IMR-90 (cell line): ENCODE data around the gene HOXC5. TPM values are rescaled to one million over a fixed set of nuclear protein-coding genes. Genes with fewer than 3 reads are reported as not detected.

Experiments
- ATAC-seq: fragments of 200-7000 bp; cut with Tn5 transposase; 2 replicates; pipeline ENCODE4 v1.9.1; 2020; ENCODE audit warnings: low read depth, mild to moderate bottlenecking, moderate library complexity
- BruUV-seq: library from RNA; stranded (reverse); fragments of 400-500 nt; replicated peaks from 2 replicates; lab custom pipeline; 2021; lab: Mats Ljungman, UMichigan
- CTCF ChIA-PET: fragments of 300-600 bp; formaldehyde crosslinking; extraction: SDS; loops from one replicate; lab custom pipeline; 2021; ENCODE audit warnings: antibody characterized with exemption; lab: Yijun Ruan, JAX
- POLR2A ChIA-PET: fragments of 300-600 bp; sonication (Branson Sonifier 250); formaldehyde crosslinking; loops from one replicate; lab custom pipeline; 2022; ENCODE audit warnings: antibody characterized with exemption; ENCODE audit not compliant: unreplicated experiment; lab: Charles Lee
- DNase-seq: peaks from one replicate; pipeline ENCODE4 v3.0.0; 2013
- H2AFZ ChIP-seq: replicated peaks from 2 replicates; pipeline ENCODE3; 2013; ENCODE audit warnings: low read length, mild to moderate bottlenecking; ENCODE audit not compliant: poor library complexity
- H2AK5ac ChIP-seq: 2 replicates; pipeline ENCODE4 v1.6.1; 2013; ENCODE audit warnings: low read depth, low read length, inconsistent platforms
- H2AK9ac ChIP-seq: replicated peaks from 2 replicates; pipeline ENCODE3; 2013; ENCODE audit warnings: mild to moderate bottlenecking, low read depth, low read length, moderate library complexity; ENCODE audit not compliant: poor library complexity
- H2BK120ac ChIP-seq: 2 replicates; pipeline ENCODE4 v1.6.1; 2013; ENCODE audit warnings: low read depth, low read length, inconsistent platforms
- H2BK15ac ChIP-seq: 3 replicates; pipeline ENCODE4 v1.6.1; 2013; ENCODE audit warnings: low read depth, low read length, inconsistent platforms
- H2BK20ac ChIP-seq: 2 replicates; pipeline ENCODE4 v1.6.1; 2013; ENCODE audit warnings: low read depth, mild to moderate bottlenecking, inconsistent platforms, low read length, moderate library complexity
- H2BK5ac ChIP-seq: 2 replicates; pipeline ENCODE4 v1.6.1; 2013; ENCODE audit warnings: mild to moderate bottlenecking, low read depth, low read length, inconsistent platforms; ENCODE audit not compliant: poor library complexity, severe bottlenecking
- H3K14ac ChIP-seq: replicated peaks from 2 replicates; pipeline ENCODE4 v1.6.1; 2013; ENCODE audit warnings: low read depth, low read length, inconsistent platforms
- H3K18ac ChIP-seq: 2 replicates; pipeline ENCODE4 v1.6.1; 2013; ENCODE audit warnings: low read depth, low read length, control low read depth
- H3K23ac ChIP-seq: 2 replicates; pipeline ENCODE4 v1.6.1; 2013; ENCODE audit warnings: low read depth, low read length, inconsistent platforms
- H3K27ac ChIP-seq: 2 replicates; pipeline ENCODE4 v1.5.1; 2013; ENCODE audit warnings: mild to moderate bottlenecking, control low read depth, low read length; ENCODE audit not compliant: insufficient read depth
- H3K27me3 ChIP-seq: 2 replicates; pipeline ENCODE4 v1.6.1; 2013; ENCODE audit warnings: low read length; ENCODE audit not compliant: control insufficient read depth, insufficient read depth
- H3K36me3 ChIP-seq: 2 replicates; pipeline ENCODE4 v1.6.1; 2013; ENCODE audit warnings: low read length, mixed read lengths; ENCODE audit not compliant: control insufficient read depth, insufficient read depth
- H3K4ac ChIP-seq: 2 replicates; pipeline ENCODE4 v1.6.1; 2013; ENCODE audit warnings: low read depth, low read length, inconsistent platforms
- H3K4me1 ChIP-seq: 2 replicates; pipeline ENCODE4 v1.6.1; 2013; ENCODE audit warnings: low read length, mixed read lengths; ENCODE audit not compliant: control insufficient read depth, insufficient read depth
- H3K4me2 ChIP-seq: 2 replicates; pipeline ENCODE4 v1.6.1; 2013; ENCODE audit warnings: low read depth, mild to moderate bottlenecking, control low read depth, low read length, moderate library complexity
- H3K4me3 ChIP-seq: 2 replicates; pipeline ENCODE4 v1.5.1; 2013; ENCODE audit warnings: low read depth, mild to moderate bottlenecking, control low read depth, low read length, moderate library complexity; ENCODE audit not compliant: insufficient read depth
- H3K56ac ChIP-seq: 2 replicates; pipeline ENCODE4 v1.6.1; 2013; ENCODE audit warnings: low read length, inconsistent platforms; ENCODE audit not compliant: insufficient read depth; ENCODE audit errors: extremely low read depth
- H3K79me1 ChIP-seq, 2 experiments: 2 replicates each; pipeline ENCODE4 v1.6.1; 2013; ENCODE audit warnings: low read length in 2 of 2, inconsistent platforms in 1 of 2, low read depth in 1 of 2
- H3K9ac ChIP-seq: 2 replicates; pipeline ENCODE4 v1.6.1; 2013; ENCODE audit warnings: low read depth, low read length, control low read depth
- H3K9me1 ChIP-seq: 2 replicates; pipeline ENCODE4 v1.6.1; 2013; ENCODE audit warnings: low read length, inconsistent platforms; ENCODE audit not compliant: insufficient read depth
- H3K9me3 ChIP-seq: 2 replicates; pipeline ENCODE4 v1.6.1; 2013; ENCODE audit warnings: low read length; ENCODE audit not compliant: control insufficient read depth, insufficient read depth
- H4K20me1 ChIP-seq: 2 replicates; pipeline ENCODE4 v1.6.1; 2013; ENCODE audit warnings: low read length, inconsistent platforms; ENCODE audit not compliant: insufficient read depth
- H4K5ac ChIP-seq: 2 replicates; pipeline ENCODE4 v1.6.1; 2013; ENCODE audit warnings: mild to moderate bottlenecking, low read depth, low read length, control low read depth
- H4K8ac ChIP-seq, 2 experiments: 2 replicates each; pipeline ENCODE4 v1.6.1; 2013; ENCODE audit warnings: low read depth in 2 of 2, low read length in 2 of 2, control low read depth in 1 of 2, inconsistent platforms in 1 of 2
- H4K91ac ChIP-seq: 2 replicates; pipeline ENCODE4 v1.6.1; 2013; ENCODE audit warnings: low read depth, low read length, inconsistent platforms; ENCODE audit not compliant: insufficient read depth
- BHLHE40 ChIP-seq: fragments of 150-350 bp; IDR thresholded peaks from 2 replicates; pipeline ENCODE4 v1.6.1; 2016; ENCODE audit warnings: mild to moderate bottlenecking, low read depth, low read length
- CEBPB ChIP-seq: IDR thresholded peaks from 2 replicates; pipeline ENCODE4 v1.6.1; 2012; ENCODE audit warnings: low read depth, low read length, improper control_type of control experiment
- CHD1 ChIP-seq: IDR thresholded peaks from 2 replicates; pipeline ENCODE4 v1.6.1; 2012; ENCODE audit warnings: low read depth, low read length, improper control_type of control experiment
- CTCF ChIP-seq: conservative IDR thresholded peaks from 2 replicates; pipeline ENCODE4 v1.5.1; 2012; ENCODE audit warnings: mild to moderate bottlenecking, low read depth, low read length, improper control_type of control experiment
- ELK1 ChIP-seq: fragments of 150-350 bp; IDR thresholded peaks from 2 replicates; pipeline ENCODE4 v1.6.1; 2016; ENCODE audit warnings: low read depth, mild to moderate bottlenecking, low read length, moderate library complexity, borderline replicate concordance
- FOS ChIP-seq: fragments of 150-350 bp; IDR thresholded peaks from 2 replicates; pipeline ENCODE4 v1.6.1; 2016; ENCODE audit warnings: low read depth, low read length
- MAFK ChIP-seq: IDR thresholded peaks from 2 replicates; pipeline ENCODE4 v1.6.1; 2012; ENCODE audit warnings: low read depth, low read length, improper control_type of control experiment
- MAZ ChIP-seq: IDR thresholded peaks from 2 replicates; pipeline ENCODE4 v1.6.1; 2012; ENCODE audit warnings: low read depth, mild to moderate bottlenecking, low read length, improper control_type of control experiment, moderate library complexity, borderline replicate concordance
- MXI1 ChIP-seq: IDR thresholded peaks from 2 replicates; pipeline ENCODE4 v1.6.1; 2012; ENCODE audit warnings: low read depth, mild to moderate bottlenecking, low read length, moderate library complexity, borderline replicate concordance
- POLR2A ChIP-seq: IDR thresholded peaks from 2 replicates; pipeline ENCODE4 v1.6.1; 2012; ENCODE audit warnings: mild to moderate bottlenecking, low read depth, low read length
- RAD21 ChIP-seq: IDR thresholded peaks from 2 replicates; pipeline ENCODE4 v1.6.1; 2012; ENCODE audit warnings: low read length, improper control_type of control experiment
- RCOR1 ChIP-seq: IDR thresholded peaks from 2 replicates; pipeline ENCODE4 v1.6.1; 2012; ENCODE audit warnings: mild to moderate bottlenecking, low read length, improper control_type of control experiment; ENCODE audit not compliant: insufficient replicate concordance
- RFX5 ChIP-seq: IDR thresholded peaks from 2 replicates; pipeline ENCODE4 v1.8.0; 2012; ENCODE audit warnings: low read depth, mild to moderate bottlenecking, low read length, moderate library complexity
- WGBS, 2 experiments: methylation state at CpG; one replicate each; pipeline versions ENCODE4 v1.1.5 to v1.1.7; 2013; ENCODE audit warnings: missing lambda C conversion rate in 2 of 2; ENCODE audit not compliant: insufficient read length in 1 of 2; ENCODE audit errors: extremely low coverage in 2 of 2; 5-methylcytosine and 5-hydroxymethylcytosine counted together
- dilution Hi-C: fragments of 300-500 bp; cut with HindIII; formaldehyde crosslinking; loops from one replicate; pipeline ENCODE4 v1.14.3; 2018; ENCODE audit warnings: low sequenced_read_pairs; ENCODE audit not compliant: unreplicated experiment
- in situ Hi-C: fragments of 300-500 bp; cut with MboI; formaldehyde crosslinking; loops from 3 replicates; pipeline ENCODE4 v1.14.3; 2019; ENCODE audit warnings: low sequenced_read_pairs, inconsistent platforms, mixed read lengths
- intact Hi-C: fragments of 100-400 bp; cut with micrococcal nuclease; formaldehyde crosslinking; loops from 2 replicates; pipeline ENCODE4 v1.10.0; 2022
- polyA plus RNA-seq, 3 experiments: library from polyadenylated mRNA; depleted of rRNA; stranded (reverse); fragments of >200 nt; gene quantifications; 2 replicates each; pipeline ENCODE4 v1.2.3, GENCODE V29; 2012; ENCODE audit warnings: low replicate concordance in 1 of 3
- total RNA-seq: library from RNA; depleted of rRNA; stranded (reverse); fragments of >200 nt; gene quantifications from 2 replicates; pipeline ENCODE4 v1.2.3, GENCODE V29; 2012
- TF ChIP-seq, protein P1 (sequence below): fragments of 150-350 bp; IDR thresholded peaks from 2 replicates; pipeline ENCODE4 v1.6.1; 2017; ENCODE audit warnings: mild to moderate bottlenecking, antibody characterized with exemption, low read length, low read depth

Gene HOXC5
- total and polyA plus RNA-seq, 2 of the 4 experiments (the other 2 are of a cell fraction) = not detected

- POLR2A ChIA-PET = no interaction called here
- no peak overlapping the region for H3K4ac ChIP-seq
- no peaks in the 10 kb centered on the region for H3K79me1 ChIP-seq
- no peak overlapping the region for H3K18ac ChIP-seq
- peaks cover 98% of the 10 kb centered on the region for H3K27me3 ChIP-seq
- no peak overlapping the region for H4K5ac ChIP-seq
- peaks cover 13% of the 10 kb centered on the region for H3K9me3 ChIP-seq
- no peak for ATAC-seq
- H3K14ac ChIP-seq = no peak overlapping the region
- H2AFZ ChIP-seq = no peak overlapping the region
- no peak for DNase-seq
- TF ChIP-seq CEBPB (no peak), BHLHE40 (no peak), RAD21 (no peak), RCOR1 (no peak), MXI1 (no peak), MAFK (no peak), ELK1 (no peak), POLR2A (no peak), CHD1 (no peak), CTCF (no peak), MAZ (no peak), FOS (no peak), RFX5 (no peak)
- TF ChIP-seq, protein P1, sequence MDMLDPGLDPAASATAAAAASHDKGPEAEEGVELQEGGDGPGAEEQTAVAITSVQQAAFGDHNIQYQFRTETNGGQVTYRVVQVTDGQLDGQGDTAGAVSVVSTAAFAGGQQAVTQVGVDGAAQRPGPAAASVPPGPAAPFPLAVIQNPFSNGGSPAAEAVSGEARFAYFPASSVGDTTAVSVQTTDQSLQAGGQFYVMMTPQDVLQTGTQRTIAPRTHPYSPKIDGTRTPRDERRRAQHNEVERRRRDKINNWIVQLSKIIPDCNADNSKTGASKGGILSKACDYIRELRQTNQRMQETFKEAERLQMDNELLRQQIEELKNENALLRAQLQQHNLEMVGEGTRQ = no peak
- H3K4me2 ChIP-seq = no peak overlapping the region
- no peaks in the 10 kb centered on the region for H3K36me3 ChIP-seq
- H3K9ac ChIP-seq = no peak overlapping the region
- no peaks in the 10 kb centered on the region; the same call in 1 of the 2 replicates for H4K20me1 ChIP-seq
- H2BK5ac ChIP-seq = no peak overlapping the region
- no peak overlapping the region for H3K27ac ChIP-seq
- H3K4me3 ChIP-seq = no peak overlapping the region
- BruUV-seq = no TSS peak
- H2AK9ac ChIP-seq = no peak overlapping the region
- H3K4me1 ChIP-seq = peaks cover 3% of the 10 kb centered on the region; the same call in 1 of the 2 replicates
- H2BK15ac ChIP-seq = no peak overlapping the region
- intact Hi-C loops = no loop called here
- H3K9me1 ChIP-seq = no peaks in the 10 kb centered on the region
- H3K56ac ChIP-seq = no peak overlapping the region
- dilution Hi-C loops = no loop called here
- in situ Hi-C loops = loop anchor here (10.0 kb wide), 2 partner anchors 228 to 382 kb away; no protein-coding TSS in a partner anchor
- 0% methylated on average over 1 of the region's 7 CpGs; no CpG with 5 or more reads in 1 of the 2 experiments for WGBS, 2 experiments
- no peak overlapping the region for H2BK20ac ChIP-seq
- H2BK120ac ChIP-seq = no peak overlapping the region
- H4K8ac ChIP-seq = no peak overlapping the region
- no peak overlapping the region for H2AK5ac ChIP-seq
- H3K23ac ChIP-seq = no peak overlapping the region
- CTCF ChIA-PET = no interaction called here
- H4K91ac ChIP-seq = no peak overlapping the region
Observed at GRCh38 chr12:53992377-53992889, 40.4 kb upstream of the HOXC5 start.
